NCI-H1105 treated with DMSO at 0.1 percent for 48 hours (cell line): ENCODE data around the gene DNAJC12.
"Not testable (repeated sequence)": the region's sequence is repeated elsewhere in the genome, so short reads cannot be mapped to it uniquely, and the experiment has no call there.

Experiments used
- DNase-seq: peaks from one replicate; lab custom pipeline; 2025; lab: John Stamatoyannopoulos, UW

DNAJC12 gene

GRCh38 chr10:67763499-67764011 is 74.4 kb downstream of the DNAJC12 start:
- DNase-seq: peak; percentile 66

GRCh38 chr10:67762567-67762966 is 75.4 kb downstream of the DNAJC12 start:
- DNase-seq: not testable (repeated sequence)

DNA sequence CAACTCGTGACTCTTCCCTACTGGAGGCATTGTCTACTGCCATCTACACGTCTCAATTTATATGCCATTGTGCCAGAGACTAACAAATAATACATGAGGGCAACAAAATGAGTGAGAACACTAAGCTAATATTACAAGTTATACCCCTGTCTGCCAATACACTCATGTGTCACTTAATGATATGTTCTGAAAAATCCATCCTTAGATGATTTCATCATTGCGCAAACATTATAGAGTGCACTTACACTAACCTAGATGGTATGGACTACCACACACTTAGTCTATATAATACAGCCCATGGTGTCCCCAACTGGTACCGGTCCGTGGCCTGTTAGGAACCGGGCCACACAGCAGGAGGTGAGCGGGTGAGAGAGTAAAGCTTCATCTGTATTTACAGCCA is 77.7 kb downstream of the DNAJC12 start:
- DNase-seq: no peak
